HepG2 (cell line): ENCODE results near the gene PDIK1L. TPM values are rescaled to one million over a fixed set of nuclear protein-coding genes. Genes with fewer than 3 reads are reported as not detected.
A peak's percentile ranks its signal among the peaks of the same experiment; 100 is the strongest.

Source experiments
- ATAC-seq: fragments of 200-7000 bp; cut with Tn5 transposase; 3 replicates; pipeline ENCODE4 v1.9.1; 2020; ENCODE audit warnings: mild to moderate bottlenecking, moderate library complexity
- BruUV-seq: library from RNA; stranded (reverse); fragments of 400-500 nt; replicated peaks from 2 replicates; lab custom pipeline; 2021; lab: Mats Ljungman, UMichigan
- CTCF ChIA-PET: fragments of 300-600 bp; formaldehyde crosslinking; extraction: SDS; loops from one replicate; lab custom pipeline; 2021; ENCODE audit warnings: low total read pairs, inconsistent platforms, low intra/inter-chr PET ratio; lab: Yijun Ruan, JAX
- POLR2A ChIA-PET: fragments of 350-600 bp; sonication (Branson Sonifier 250); formaldehyde crosslinking; loops from one replicate; lab custom pipeline; 2020; ENCODE audit warnings: antibody characterized with exemption, inconsistent platforms; lab: Yijun Ruan, JAX
- DNase-seq: peaks from one replicate; pipeline ENCODE4 v3.0.0-alpha.2; 2015; ENCODE audit warnings: low spot score
- FAIRE-seq: peaks from 3 replicates; lab custom pipeline; 2011; peaks lifted over from hg19 to GRCh38; lab: Jason Lieb, UNC
- H2AFZ ChIP-seq: one replicate; pipeline ENCODE4 v1.6.1; 2011; ENCODE audit warnings: low read length, inconsistent platforms
- H3K27ac ChIP-seq: fragments of 300-600 bp; 3 replicates; pipeline ENCODE4 v1.8.0; 2011; ENCODE audit warnings: mixed run types, mild to moderate bottlenecking, mixed read lengths, low read length, inconsistent platforms; ENCODE audit not compliant: insufficient read depth; ENCODE audit errors: extremely low read length
- H3K27me3 ChIP-seq, 2 experiments: fragments of 200-600 bp in 1 of 2; 2 replicates in 1 of 2; 3 replicates in 1 of 2; pipeline versions ENCODE4 v1.6.0 to v1.8.0; 2011; ENCODE audit warnings: low read length in 2 of 2, mild to moderate bottlenecking in 2 of 2, moderate library complexity in 2 of 2, inconsistent platforms in 1 of 2; ENCODE audit not compliant: insufficient read depth in 2 of 2, control insufficient read depth in 1 of 2
- H3K36me3 ChIP-seq, 2 experiments: fragments of 200-600 bp in 1 of 2; replicated peaks in 1 of 2; 2 replicates in 1 of 2; 3 replicates in 1 of 2; pipeline versions ENCODE4 v1.5.1 to v1.8.0; 2011; ENCODE audit warnings: low read length in 2 of 2, inconsistent platforms in 1 of 2; ENCODE audit not compliant: insufficient read depth in 2 of 2, control insufficient read depth in 1 of 2
- H3K4me1 ChIP-seq: 2 replicates; pipeline ENCODE4 v1.5.1; 2012; ENCODE audit warnings: low read length, inconsistent platforms; ENCODE audit not compliant: insufficient read depth
- H3K4me2 ChIP-seq: 2 replicates; pipeline ENCODE4 v1.6.0; 2011; ENCODE audit warnings: low read depth, low read length, inconsistent platforms
- H3K4me3 ChIP-seq, 3 experiments: fragments of 200-600 bp in 1 of 3; sonication (generic), shearing (Covaris generic) in 1 of 3; replicated peaks in 1 of 3; 2 replicates each; pipeline ENCODE4 v1.5.1; 2011 to 2016; ENCODE audit warnings: low read length in 3 of 3, inconsistent platforms in 2 of 3, low read depth in 2 of 3, mild to moderate bottlenecking in 2 of 3, control low read depth in 1 of 3, mixed read lengths in 1 of 3; ENCODE audit not compliant: insufficient read depth in 1 of 3
- H3K79me2 ChIP-seq: one replicate; pipeline ENCODE4 v1.6.1; 2011; ENCODE audit warnings: low read length, inconsistent platforms; ENCODE audit not compliant: insufficient read depth
- H3K9ac ChIP-seq: 2 replicates; pipeline ENCODE4 v1.6.0; 2011; ENCODE audit warnings: mild to moderate bottlenecking, low read depth, low read length, inconsistent platforms; ENCODE audit not compliant: insufficient read depth
- H3K9me3 ChIP-seq: 2 replicates; pipeline ENCODE4 v1.5.1; 2012; ENCODE audit warnings: mild to moderate bottlenecking, low read length
- H4K20me1 ChIP-seq: 2 replicates; pipeline ENCODE4 v1.6.0; 2011; ENCODE audit warnings: inconsistent platforms, mild to moderate bottlenecking, low read length, moderate library complexity; ENCODE audit not compliant: insufficient read depth
- BORCS8-MEF2B ChIP-seq: sonication (generic); formaldehyde crosslinking; IDR thresholded peaks from 2 replicates; pipeline ENCODE4 v1.8.0; 2022; ENCODE audit warnings: mild to moderate bottlenecking, missing genetic modification reagents
- BRCA1 ChIP-seq: sonication (generic); formaldehyde crosslinking; IDR thresholded peaks from 2 replicates; pipeline ENCODE4 v1.4.0; 2020; ENCODE audit warnings: missing genetic modification reagents
- HIVEP1 ChIP-seq: sonication (generic); formaldehyde crosslinking; IDR thresholded peaks from 2 replicates; pipeline ENCODE4 v1.4.0; 2020; ENCODE audit warnings: mild to moderate bottlenecking, missing genetic modification reagents
- HNRNPLL ChIP-seq: fragments of 200-400 bp; formaldehyde crosslinking; IDR thresholded peaks from 2 replicates; pipeline ENCODE4 v1.6.1; 2017; ENCODE audit warnings: mild to moderate bottlenecking, low read depth, low read length; ENCODE audit not compliant: poor library complexity, severe bottlenecking
- MTF2 ChIP-seq: sonication (generic); formaldehyde crosslinking; IDR thresholded peaks from 2 replicates; pipeline ENCODE4 v1.5.0; 2020; ENCODE audit warnings: missing genetic modification reagents, borderline replicate concordance
- NCOA2 ChIP-seq: sonication (generic); formaldehyde crosslinking; IDR thresholded peaks from 2 replicates; pipeline ENCODE4 v1.8.0; 2022; ENCODE audit warnings: inconsistent platforms
- SIN3A ChIP-seq: IDR thresholded peaks from 2 replicates; pipeline ENCODE4 v1.6.1; 2011; ENCODE audit warnings: low read depth, mild to moderate bottlenecking, control low read depth, low read length, borderline replicate concordance
- SOX6 ChIP-seq, 2 experiments: fragments of 450-650 bp in 1 of 2; sonication (generic) in 1 of 2; formaldehyde crosslinking in 1 of 2; IDR thresholded peaks; 2 replicates each; pipeline versions ENCODE4 v1.4.0 to v1.6.1; 2017 to 2020; ENCODE audit warnings: antibody characterized with exemption in 1 of 2, mild to moderate bottlenecking in 1 of 2, missing genetic modification reagents in 1 of 2
- YEATS4 ChIP-seq: sonication (generic); formaldehyde crosslinking; IDR thresholded peaks from 2 replicates; pipeline ENCODE4 v1.4.0; 2020; ENCODE audit warnings: missing genetic modification reagents, borderline replicate concordance
- ZFYVE20 ChIP-seq: sonication (generic); formaldehyde crosslinking; IDR thresholded peaks from 2 replicates; pipeline ENCODE4 v1.8.0; 2023; ENCODE audit warnings: low read depth, mild to moderate bottlenecking, moderate library complexity, missing genetic modification reagents, borderline replicate concordance
- ZMYM4 ChIP-seq: sonication (generic); formaldehyde crosslinking; IDR thresholded peaks from 2 replicates; pipeline ENCODE4 v1.8.1; 2023; ENCODE audit warnings: mild to moderate bottlenecking, missing genetic modification reagents
- ZNF317 ChIP-seq: sonication (generic); formaldehyde crosslinking; IDR thresholded peaks from 2 replicates; pipeline ENCODE4 v1.5.0; 2020; ENCODE audit warnings: mild to moderate bottlenecking, missing genetic modification reagents
- ZNF501 ChIP-seq: sonication (generic); formaldehyde crosslinking; IDR thresholded peaks from 2 replicates; pipeline ENCODE4 v1.5.1; 2020; ENCODE audit warnings: mild to moderate bottlenecking, moderate library complexity, missing genetic modification reagents
- ZNF546 ChIP-seq: sonication (generic); formaldehyde crosslinking; conservative IDR thresholded peaks from 2 replicates; pipeline ENCODE4 v1.8.1; 2023; ENCODE audit warnings: mild to moderate bottlenecking, missing genetic modification reagents
- ZNF772 ChIP-seq: sonication (generic); formaldehyde crosslinking; IDR thresholded peaks from 2 replicates; pipeline ENCODE4 v1.5.0; 2020; ENCODE audit warnings: mild to moderate bottlenecking, missing genetic modification reagents
- WGBS: methylation state at CpG from one replicate; pipeline ENCODE4 v1.1.6; 2017; ENCODE audit warnings: low lambda C conversion rate; 5-methylcytosine and 5-hydroxymethylcytosine counted together
- in situ Hi-C: cut with HindIII; loops from 2 replicates; pipeline ENCODE4 v1.10.0; 2017; ENCODE audit warnings: low pct_unique_long_range_greater_than_20kb; ENCODE audit not compliant: extremely low pct_ligation_motif_present
- intact Hi-C: fragments of 100-400 bp; cut with micrococcal nuclease; formaldehyde crosslinking; loops from one replicate; pipeline ENCODE4 v1.10.0; 2022; ENCODE audit not compliant: unreplicated experiment
- polyA plus RNA-seq, 8 experiments: library from polyadenylated mRNA; depleted of rRNA in 3 of 8; stranded (reverse) in 7 of 8; unstranded in 1 of 8; fragments of >200 nt; fragmentation: Illumina TruSeq in 4 of 8; extraction: Trizol in 4 of 8; gene quantifications; 2 replicates each; pipeline versions ENCODE4 v1.2.1 to v1.2.3, GENCODE V29; 2011 to 2016; ENCODE audit warnings: low read depth in 4 of 8, missing spikeins in 1 of 8, mixed read lengths in 1 of 8; ENCODE audit not compliant: insufficient read depth in 1 of 8
- total RNA-seq, 5 experiments: library from RNA; depleted of rRNA; stranded (reverse); fragments of >200 nt; fragmentation: Illumina TruSeq; extraction: Trizol; gene quantifications; 2 replicates each; pipeline ENCODE4 v1.2.3, GENCODE V29; 2016; ENCODE audit warnings: low read depth in 1 of 5
- TF ChIP-seq, protein P1 (sequence below): sonication (generic); formaldehyde crosslinking; IDR thresholded peaks from 2 replicates; pipeline ENCODE4 v1.4.0; 2020; ENCODE audit warnings: missing genetic modification reagents
- TF ChIP-seq, protein P2 (sequence below), 2 experiments: fragments of 450-650 bp in 1 of 2; sonication (generic) in 1 of 2; formaldehyde crosslinking; IDR thresholded peaks; 2 replicates each; pipeline versions ENCODE4 v1.5.0 to v1.8.0; 2020 to 2022; ENCODE audit warnings: mild to moderate bottlenecking in 1 of 2, missing genetic modification reagents in 1 of 2

The PDIK1L gene
- total and polyA plus RNA-seq, 2 of the 13 experiments (the other 11 are each of a cell fraction or from before 2014, with no cell fraction given) = 1.9 to 4.6 TPM

DNA sequence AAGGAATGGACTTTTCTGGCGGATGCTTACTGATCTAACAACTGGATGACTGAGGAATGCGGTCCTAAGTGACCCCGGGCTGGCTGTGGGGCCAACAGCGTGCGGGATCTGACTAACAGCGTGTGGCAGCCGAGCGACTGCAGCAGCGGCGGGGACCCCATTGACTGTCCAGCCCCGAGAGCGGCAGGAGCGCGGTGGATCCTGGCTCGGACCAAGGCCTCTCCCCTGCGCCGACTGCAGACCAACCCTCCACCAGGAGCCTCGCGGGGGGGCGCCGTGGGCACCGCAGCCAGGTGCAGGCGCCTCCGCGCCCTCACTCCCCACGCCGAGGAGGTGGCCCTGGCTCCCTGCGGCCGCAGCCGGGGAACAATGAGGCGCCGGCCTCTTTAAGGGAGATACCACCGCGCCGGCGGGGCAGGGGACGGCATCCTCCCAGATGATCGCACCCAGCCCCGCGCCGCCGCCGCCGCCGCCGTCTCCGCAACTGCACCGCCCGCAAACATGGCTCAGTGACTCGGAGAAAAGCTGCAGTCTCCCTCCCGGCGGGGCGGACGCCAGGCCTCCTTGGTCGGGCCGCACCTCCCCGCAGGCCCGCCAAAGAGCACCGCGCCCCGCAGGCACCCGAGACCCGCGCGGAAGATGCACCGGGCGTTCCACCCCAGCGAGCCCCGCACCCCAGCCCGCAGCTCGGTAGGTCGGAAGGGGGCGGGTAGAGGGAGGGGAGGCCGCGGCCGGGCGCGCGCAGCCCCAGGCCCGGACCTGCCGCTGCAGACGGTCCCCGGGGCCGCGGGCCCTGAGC lies 694 bp upstream of the PDIK1L start:
- FAIRE-seq (no peak), DNase-seq (peak; percentile 48), ATAC-seq (peak; percentile 70)
- peaks cover 4 to 16% of the 10 kb centered on the region in 2 experiments; a peak in 3 of 5 replicates for H3K36me3 ChIP-seq
- H3K4me3 ChIP-seq = peak overlapping the region; percentile 73 to 98 (median 83)
- intact Hi-C loops (loop anchor here (5.0 kb wide), 2 partner anchors 51 to 74 kb away; no protein-coding TSS in a partner anchor), in situ Hi-C loops (no loop called here)
- H3K4me2 ChIP-seq = peak overlapping the region; percentile 94
- H3K27ac ChIP-seq = peak overlapping the region; percentile 93
- peaks cover 7% of the 10 kb centered on the region for H3K79me2 ChIP-seq
- POLR2A ChIA-PET = interaction anchor here (1.0 to 2.3 kb wide), 2 partner anchors 59 kb away, joined by 3 to 8 read pairs; partner anchors contain the start of gene ZNF593
- BruUV-seq = no TSS peak
- H4K20me1 ChIP-seq = no peaks in the 10 kb centered on the region
- H2AFZ ChIP-seq = no peak overlapping the region
- WGBS = 3% methylated on average over 4 of the region's 85 CpGs
- H3K9me3 ChIP-seq = no peaks in the 10 kb centered on the region
- H3K4me1 ChIP-seq = peaks cover 32% of the 10 kb centered on the region
- H3K9ac ChIP-seq = peak overlapping the region; percentile 91
- no peaks in the 10 kb centered on the region; a peak in 1 of 5 replicates for H3K27me3 ChIP-seq
- CTCF ChIA-PET = no interaction called here
- TF ChIP-seq SIN3A (peak; percentile 54; the same call in 1 of the 2 replicates), HIVEP1 (peak; percentile 16; the same call in 1 of the 2 replicates), NCOA2 (CRISPR knock-in tag) (peak; percentile 25; the same call in 1 of the 2 replicates), ZNF501 (CRISPR knock-in tag) (0 out of 2 replicates have a peak, but pooled peaks have one; percentile 48), ZFYVE20 (0 out of 2 replicates have a peak, but pooled peaks have one; percentile 52), BRCA1 (CRISPR knock-in tag) (0 out of 2 replicates have a peak, but pooled peaks have one; percentile 42), ZMYM4 (CRISPR knock-in tag) (peak; percentile 6; the same call in 1 of the 2 replicates), HNRNPLL (peak; percentile 65), ZNF317 (0 out of 2 replicates have a peak, but pooled peaks have one; percentile 31), ZNF772 (CRISPR knock-in tag) (peak; percentile 55), ZNF546 (CRISPR knock-in tag) (peak; percentile 27), MTF2 (CRISPR knock-in tag) (no peak), BORCS8-MEF2B (CRISPR knock-in tag) (no peak; the same call in 1 of the 2 replicates), YEATS4 (no peak; the same call in 1 of the 2 replicates), SOX6 (IDR thresholded peaks at IDR 0.05) (no peak), SOX6 (CRISPR knock-in tag; IDR thresholded peaks at IDR 0.05) (peak; percentile 45; the same call in 1 of the 2 replicates)
- TF ChIP-seq, protein P1, sequence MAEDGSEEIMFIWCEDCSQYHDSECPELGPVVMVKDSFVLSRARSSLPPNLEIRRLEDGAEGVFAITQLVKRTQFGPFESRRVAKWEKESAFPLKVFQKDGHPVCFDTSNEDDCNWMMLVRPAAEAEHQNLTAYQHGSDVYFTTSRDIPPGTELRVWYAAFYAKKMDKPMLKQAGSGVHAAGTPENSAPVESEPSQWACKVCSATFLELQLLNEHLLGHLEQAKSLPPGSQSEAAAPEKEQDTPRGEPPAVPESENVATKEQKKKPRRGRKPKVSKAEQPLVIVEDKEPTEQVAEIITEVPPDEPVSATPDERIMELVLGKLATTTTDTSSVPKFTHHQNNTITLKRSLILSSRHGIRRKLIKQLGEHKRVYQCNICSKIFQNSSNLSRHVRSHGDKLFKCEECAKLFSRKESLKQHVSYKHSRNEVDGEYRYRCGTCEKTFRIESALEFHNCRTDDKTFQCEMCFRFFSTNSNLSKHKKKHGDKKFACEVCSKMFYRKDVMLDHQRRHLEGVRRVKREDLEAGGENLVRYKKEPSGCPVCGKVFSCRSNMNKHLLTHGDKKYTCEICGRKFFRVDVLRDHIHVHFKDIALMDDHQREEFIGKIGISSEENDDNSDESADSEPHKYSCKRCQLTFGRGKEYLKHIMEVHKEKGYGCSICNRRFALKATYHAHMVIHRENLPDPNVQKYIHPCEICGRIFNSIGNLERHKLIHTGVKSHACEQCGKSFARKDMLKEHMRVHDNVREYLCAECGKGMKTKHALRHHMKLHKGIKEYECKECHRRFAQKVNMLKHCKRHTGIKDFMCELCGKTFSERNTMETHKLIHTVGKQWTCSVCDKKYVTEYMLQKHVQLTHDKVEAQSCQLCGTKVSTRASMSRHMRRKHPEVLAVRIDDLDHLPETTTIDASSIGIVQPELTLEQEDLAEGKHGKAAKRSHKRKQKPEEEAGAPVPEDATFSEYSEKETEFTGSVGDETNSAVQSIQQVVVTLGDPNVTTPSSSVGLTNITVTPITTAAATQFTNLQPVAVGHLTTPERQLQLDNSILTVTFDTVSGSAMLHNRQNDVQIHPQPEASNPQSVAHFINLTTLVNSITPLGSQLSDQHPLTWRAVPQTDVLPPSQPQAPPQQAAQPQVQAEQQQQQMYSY (CRISPR knock-in tag) = 0 out of 2 replicates have a peak, but pooled peaks have one; percentile 17
- TF ChIP-seq, protein P2, sequence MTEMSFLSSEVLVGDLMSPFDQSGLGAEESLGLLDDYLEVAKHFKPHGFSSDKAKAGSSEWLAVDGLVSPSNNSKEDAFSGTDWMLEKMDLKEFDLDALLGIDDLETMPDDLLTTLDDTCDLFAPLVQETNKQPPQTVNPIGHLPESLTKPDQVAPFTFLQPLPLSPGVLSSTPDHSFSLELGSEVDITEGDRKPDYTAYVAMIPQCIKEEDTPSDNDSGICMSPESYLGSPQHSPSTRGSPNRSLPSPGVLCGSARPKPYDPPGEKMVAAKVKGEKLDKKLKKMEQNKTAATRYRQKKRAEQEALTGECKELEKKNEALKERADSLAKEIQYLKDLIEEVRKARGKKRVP (CRISPR knock-in tag; IDR thresholded peaks at IDR 0.05) = peak in 1 of 2 experiments; percentile 11; a peak in 1 of 4 replicates
